Suprapubic skin (tissue), 3 donors: Measurements from ENCODE around the gene ZNF786.

Experiments
- EP300 ChIP-seq: sonication (generic); formaldehyde crosslinking; IDR thresholded peaks from one replicate; pipeline ENCODE4 v1.6.1; 2017; ENCODE audit warnings: antibody characterized with exemption
- POLR2A ChIP-seq, 2 donors: fragments of 450-650 bp; IDR thresholded peaks; one replicate each; pipeline ENCODE4 v1.6.1; 2017; ENCODE audit warnings: antibody characterized with exemption in 2 of 2, mild to moderate bottlenecking in 2 of 2, moderate library complexity in 2 of 2
- TF ChIP-seq, protein P1 (sequence below), 2 donors: fragments of 200-600 bp in 1 of 2; fragments of 450-650 bp in 1 of 2; sonication (generic) in 1 of 2; IDR thresholded peaks; one replicate each; pipeline ENCODE4 v1.5.1; 2016 to 2019; ENCODE audit warnings: antibody characterized with exemption in 2 of 2, mild to moderate bottlenecking in 1 of 2, moderate library complexity in 1 of 2

- TF ChIP-seq POLR2A (IDR thresholded peaks at IDR 0.05), result no peak
- TF ChIP-seq, protein P1, sequence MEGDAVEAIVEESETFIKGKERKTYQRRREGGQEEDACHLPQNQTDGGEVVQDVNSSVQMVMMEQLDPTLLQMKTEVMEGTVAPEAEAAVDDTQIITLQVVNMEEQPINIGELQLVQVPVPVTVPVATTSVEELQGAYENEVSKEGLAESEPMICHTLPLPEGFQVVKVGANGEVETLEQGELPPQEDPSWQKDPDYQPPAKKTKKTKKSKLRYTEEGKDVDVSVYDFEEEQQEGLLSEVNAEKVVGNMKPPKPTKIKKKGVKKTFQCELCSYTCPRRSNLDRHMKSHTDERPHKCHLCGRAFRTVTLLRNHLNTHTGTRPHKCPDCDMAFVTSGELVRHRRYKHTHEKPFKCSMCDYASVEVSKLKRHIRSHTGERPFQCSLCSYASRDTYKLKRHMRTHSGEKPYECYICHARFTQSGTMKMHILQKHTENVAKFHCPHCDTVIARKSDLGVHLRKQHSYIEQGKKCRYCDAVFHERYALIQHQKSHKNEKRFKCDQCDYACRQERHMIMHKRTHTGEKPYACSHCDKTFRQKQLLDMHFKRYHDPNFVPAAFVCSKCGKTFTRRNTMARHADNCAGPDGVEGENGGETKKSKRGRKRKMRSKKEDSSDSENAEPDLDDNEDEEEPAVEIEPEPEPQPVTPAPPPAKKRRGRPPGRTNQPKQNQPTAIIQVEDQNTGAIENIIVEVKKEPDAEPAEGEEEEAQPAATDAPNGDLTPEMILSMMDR (IDR thresholded peaks at IDR 0.05), result no peak
- no peak for TF ChIP-seq EP300
Observed at GRCh38 chr7:149072438-149072775, 18.1 kb downstream of the ZNF786 start.
